Measurements from ENCODE around the gene ADAMTS10. TPM values are rescaled to one million over a fixed set of nuclear protein-coding genes. Genes with fewer than 3 reads are reported as not detected.

The ADAMTS10 gene
- total RNA-seq, 3 donors from 2014 or later: 4.6 to 23.5 (median 7.1) TPM

- no peaks in the 10 kb centered on the region for H3K36me3 ChIP-seq (ENCODE audit: low read depth)
- TF ChIP-seq CTCF (IDR thresholded peaks at IDR 0.05): no peak
- DNase-seq (no peak), ATAC-seq (peak; percentile 68)
- H3K4me1 ChIP-seq (ENCODE audit: low read depth): no peaks in the 10 kb centered on the region
- H3K4me3 ChIP-seq: no peak overlapping the region
- no peaks in the 10 kb centered on the region for H3K9me3 ChIP-seq
- intact Hi-C loops (cut with DNase I, micrococcal nuclease): no loop called here
These were observed 57.7 kb downstream of the ADAMTS10 start for GRCh38 chr19:8552810-8553209.

DNA sequence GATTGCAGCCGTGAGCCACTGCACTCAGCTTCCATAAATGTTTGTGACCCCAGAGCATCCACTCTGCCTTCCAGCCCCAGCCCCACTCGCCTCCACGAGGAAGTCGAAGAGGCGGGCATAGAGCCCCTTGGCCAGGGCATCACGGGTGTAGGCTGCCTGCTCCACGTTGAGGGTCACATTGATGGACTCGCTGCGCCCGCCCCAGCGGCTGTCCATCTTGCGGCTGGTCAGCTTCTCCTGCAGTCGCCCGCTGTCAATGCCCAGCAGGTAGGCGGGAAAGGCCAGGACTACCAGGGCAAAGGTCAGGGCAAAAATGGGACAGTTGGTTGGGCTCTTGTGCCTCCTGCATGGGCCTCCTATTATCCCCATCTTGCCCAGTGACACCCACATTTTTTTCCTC lies 60.4 kb downstream of the ADAMTS10 start:
- no peak for DNase-seq
- no peak for ATAC-seq

GRCh38 chr19:8545743-8546142 lies 64.8 kb downstream of the ADAMTS10 start:
- no peak for DNase-seq
- Histone ChIP-seq H3K36me3 (ENCODE audit: low read depth) (no peaks in the 10 kb centered on the region), H3K4me1 (ENCODE audit: low read depth) (no peaks in the 10 kb centered on the region), H3K9me3 (no peaks in the 10 kb centered on the region), H3K4me3 (no peak overlapping the region)
- intact Hi-C loops (cut with DNase I, micrococcal nuclease): no loop called here
- no peak for ATAC-seq
- TF ChIP-seq CTCF (IDR thresholded peaks at IDR 0.05): no peak

More for the DNA sequence above, 60.4 kb downstream of the ADAMTS10 start:
- H3K4me1 ChIP-seq (ENCODE audit: low read depth): no peaks in the 10 kb centered on the region
- no peak for TF ChIP-seq CTCF (IDR thresholded peaks at IDR 0.05)
- H3K36me3 ChIP-seq (ENCODE audit: low read depth): no peaks in the 10 kb centered on the region
- no peak overlapping the region for H3K4me3 ChIP-seq
- H3K9me3 ChIP-seq: no peaks in the 10 kb centered on the region
- intact Hi-C loops (cut with DNase I, micrococcal nuclease): no loop called here

DNA sequence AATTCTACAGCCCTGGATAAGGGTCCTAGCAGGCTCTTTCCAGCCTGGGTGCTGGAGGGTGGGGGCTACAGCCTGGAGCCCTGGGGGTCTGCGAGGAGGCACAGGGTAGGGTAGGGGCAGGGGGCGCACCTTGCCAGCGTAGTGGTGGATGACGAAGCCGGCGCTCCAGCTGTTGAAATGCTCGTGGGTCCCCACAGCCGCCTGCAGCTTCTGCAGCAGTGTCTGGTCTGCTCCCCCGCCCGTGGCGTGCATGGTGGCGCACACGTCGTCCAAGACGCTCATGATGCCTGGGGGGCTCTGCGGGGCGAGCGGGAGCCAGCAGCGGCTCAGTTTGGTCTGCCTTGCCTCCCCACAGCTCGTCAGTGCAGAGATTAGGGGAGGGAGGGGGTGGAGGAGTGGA lies 66.3 kb downstream of the ADAMTS10 start:
- intact Hi-C loops (cut with DNase I, micrococcal nuclease): no loop called here
- DNase-seq (no peak), ATAC-seq (no peak)
- Histone ChIP-seq H3K4me3 (no peak overlapping the region), H3K4me1 (ENCODE audit: low read depth) (no peaks in the 10 kb centered on the region), H3K36me3 (ENCODE audit: low read depth) (no peaks in the 10 kb centered on the region), H3K9me3 (no peaks in the 10 kb centered on the region)
- no peak for TF ChIP-seq CTCF (IDR thresholded peaks at IDR 0.05)

DNA sequence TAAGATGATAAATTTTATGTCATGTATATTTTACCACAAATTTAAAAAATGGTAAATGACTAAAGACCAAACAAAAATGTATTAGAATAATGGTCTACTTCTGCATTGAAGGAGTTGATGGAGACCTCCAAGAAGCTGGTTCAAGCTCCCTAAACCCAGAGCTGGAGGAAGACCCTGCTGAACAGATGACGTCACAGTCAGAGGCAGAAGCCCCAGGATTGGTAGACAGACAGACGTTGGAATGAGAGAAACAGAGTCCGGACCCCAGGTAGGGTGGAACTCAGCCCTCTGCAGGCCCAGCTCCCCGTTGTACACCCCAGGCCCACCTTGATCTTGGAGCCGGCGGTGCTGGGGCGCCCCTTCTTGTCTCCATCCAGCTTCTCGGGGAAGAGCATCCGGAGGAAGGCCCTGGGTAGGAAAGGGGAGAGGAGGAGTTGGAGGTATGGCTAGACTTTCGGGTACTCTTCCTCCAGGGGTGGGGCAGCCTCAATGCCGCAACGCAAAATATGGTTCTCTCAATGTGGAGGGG lies 70.8 kb downstream of the ADAMTS10 start:
- DNase-seq (no peak), ATAC-seq (no peak)
- no peak overlapping the region for H3K4me3 ChIP-seq
- TF ChIP-seq CTCF (IDR thresholded peaks at IDR 0.05): no peak
- no peaks in the 10 kb centered on the region for H3K4me1 ChIP-seq (ENCODE audit: low read depth)
- H3K9me3 ChIP-seq: no peaks in the 10 kb centered on the region
- intact Hi-C loops (cut with DNase I, micrococcal nuclease): no loop called here
- no peaks in the 10 kb centered on the region for H3K36me3 ChIP-seq (ENCODE audit: low read depth)

DNA sequence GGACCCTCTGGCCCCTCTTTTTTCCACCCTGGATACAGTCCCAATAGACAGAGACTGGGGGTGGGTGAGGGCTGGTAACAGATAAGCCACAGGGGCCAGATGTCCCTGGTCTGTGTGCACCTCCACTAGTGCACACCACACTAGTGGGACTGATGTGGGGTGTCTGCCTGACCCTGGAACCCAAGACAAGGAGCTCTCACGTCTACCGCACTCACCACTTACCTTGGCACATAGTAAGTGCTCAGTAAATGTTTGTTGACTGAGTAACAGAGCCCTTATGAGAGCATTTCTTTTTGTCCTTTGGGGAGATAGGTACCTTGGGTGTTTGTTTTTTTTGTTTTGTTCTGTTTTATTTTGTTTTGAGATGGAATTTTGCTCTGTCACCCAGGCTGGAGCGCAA lies 73.4 kb downstream of the ADAMTS10 start:
- ATAC-seq: no peak

More for the DNA sequence above, 73.4 kb downstream of the ADAMTS10 start:
- no peak for TF ChIP-seq CTCF (IDR thresholded peaks at IDR 0.05)
- intact Hi-C loops (cut with DNase I, micrococcal nuclease): no loop called here
- H3K4me3 ChIP-seq: no peak overlapping the region
- DNase-seq: no peak
- H3K4me1 ChIP-seq (ENCODE audit: low read depth): peaks cover 4% of the 10 kb centered on the region
- no peaks in the 10 kb centered on the region for H3K36me3 ChIP-seq (ENCODE audit: low read depth)
- H3K9me3 ChIP-seq: no peaks in the 10 kb centered on the region
